SK-MEL-5 (cell line): ENCODE measurements around the gene GANC. TPM values are rescaled to one million over a fixed set of nuclear protein-coding genes. Genes with fewer than 3 reads are reported as not detected.

Experiments used
- DNase-seq: peaks from one replicate; pipeline ENCODE4 v3.0.0-alpha.2; 2016; ENCODE audit warnings: low read depth, low spot score
- in situ Hi-C: cut with HindIII; loops from 2 replicates; pipeline ENCODE4 v1.10.0; 2016; ENCODE audit warnings: low sequenced_read_pairs, high pct_unique_total_duplicates, low pct_unique_long_range_greater_than_20kb
- total RNA-seq: library from RNA; depleted of rRNA; stranded (reverse); fragments of >200 nt; shearing (Covaris generic); gene quantifications from 2 replicates; pipeline ENCODE4 v1.2.3, GENCODE V29; 2014; rRNA removed

The GANC gene
- total RNA-seq, 1 experiment from 2014 or later, result 19.3 TPM

GRCh38 chr15:42392309-42393024, 119.5 kb downstream of the GANC start:
- in situ Hi-C loops, result no loop called here
- DNase-seq, result peak; percentile 95

DNA sequence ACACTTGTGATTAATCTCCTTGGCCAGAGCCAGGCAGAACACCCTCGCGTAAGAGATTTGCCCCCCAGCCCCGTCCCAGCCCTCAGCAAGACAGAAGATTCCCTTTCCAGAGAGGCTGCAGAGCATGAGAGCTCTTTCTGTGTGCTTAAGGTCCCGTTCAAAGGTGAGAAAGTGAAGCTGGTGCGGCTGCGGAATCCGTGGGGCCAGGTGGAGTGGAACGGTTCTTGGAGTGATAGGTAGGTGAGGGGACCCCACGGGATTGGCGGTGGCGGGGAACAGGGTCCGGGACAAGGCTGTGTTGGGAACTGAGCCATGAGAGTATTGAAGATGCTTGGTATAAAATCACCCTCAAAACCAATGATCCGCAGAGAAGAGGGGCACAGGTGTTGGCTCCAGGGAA, 121.1 kb downstream of the GANC start:
- DNase-seq, result no peak
- in situ Hi-C loops, result no loop called here

GRCh38 chr15:42395838-42396237, 122.8 kb downstream of the GANC start:
- no peak for DNase-seq
- in situ Hi-C loops, result no loop called here

DNA sequence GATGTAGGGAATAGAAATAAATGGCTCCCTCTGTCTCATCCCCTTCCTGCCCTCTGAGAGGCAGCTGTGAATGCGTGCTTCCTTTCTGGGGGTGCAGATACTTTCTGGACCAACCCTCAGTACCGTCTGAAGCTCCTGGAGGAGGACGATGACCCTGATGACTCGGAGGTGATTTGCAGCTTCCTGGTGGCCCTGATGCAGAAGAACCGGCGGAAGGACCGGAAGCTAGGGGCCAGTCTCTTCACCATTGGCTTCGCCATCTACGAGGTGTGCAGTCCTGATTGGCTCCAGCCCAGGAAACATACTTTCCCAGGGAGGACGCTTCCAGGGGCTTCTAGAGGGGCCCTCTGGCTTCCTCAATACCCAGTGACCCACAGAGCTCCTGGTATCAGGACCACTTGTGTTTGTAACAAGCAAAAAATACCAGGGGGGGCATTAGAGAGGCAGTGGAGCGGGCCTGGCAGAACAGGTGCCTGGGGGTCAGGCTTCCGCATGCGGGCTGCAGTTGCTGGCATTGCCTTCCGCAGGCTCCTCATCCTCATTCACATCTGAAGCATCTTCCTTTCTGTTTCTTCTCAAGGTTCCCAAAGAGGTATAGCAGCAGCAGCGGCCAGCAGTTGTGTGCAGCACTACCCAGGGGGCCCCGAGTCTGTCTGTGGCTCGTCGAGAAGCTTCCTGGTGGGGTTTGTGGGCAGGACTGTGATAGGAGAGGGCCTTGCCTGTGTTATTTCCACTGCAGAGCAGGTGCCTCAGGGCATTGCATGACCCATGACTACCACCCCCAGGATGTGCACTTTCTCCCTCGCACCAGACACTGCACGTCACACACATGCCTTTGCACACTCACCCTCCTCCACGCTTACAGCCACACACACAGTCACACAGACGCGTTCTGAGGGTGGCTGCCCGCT, 128.8 kb downstream of the GANC start:
- in situ Hi-C loops, result no loop called here

DNA sequence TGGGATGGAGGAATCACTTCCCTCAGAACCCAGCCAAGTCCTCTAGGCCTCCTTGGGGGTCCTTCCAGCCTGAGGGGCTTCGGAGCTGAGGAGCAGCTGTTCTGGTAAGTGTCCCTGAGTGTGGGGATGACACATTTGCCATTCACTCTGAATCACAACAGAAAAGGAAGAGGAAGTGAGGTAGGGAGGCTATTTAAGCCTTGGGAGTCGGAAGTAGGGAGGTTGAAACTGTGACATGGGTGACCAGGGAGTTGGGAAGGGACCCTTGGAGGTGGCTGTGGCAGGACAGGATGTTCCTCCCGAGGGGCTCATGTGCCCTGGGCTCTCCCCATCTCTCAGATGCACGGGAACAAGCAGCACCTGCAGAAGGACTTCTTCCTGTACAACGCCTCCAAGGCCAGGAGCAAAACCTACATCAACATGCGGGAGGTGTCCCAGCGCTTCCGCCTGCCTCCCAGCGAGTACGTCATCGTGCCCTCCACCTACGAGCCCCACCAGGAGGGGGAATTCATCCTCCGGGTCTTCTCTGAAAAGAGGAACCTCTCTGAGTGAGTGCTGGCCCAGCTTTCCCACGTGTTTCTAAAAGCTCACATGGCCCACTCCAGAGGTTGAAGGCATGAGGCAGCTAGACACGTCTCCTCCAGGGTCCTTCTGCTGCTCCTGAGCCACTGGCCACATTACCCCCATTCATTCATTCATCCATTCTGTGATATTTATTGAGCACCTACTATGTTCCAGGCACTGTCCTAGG, 129.6 kb downstream of the GANC start:
- DNase-seq, result no peak
- in situ Hi-C loops, result no loop called here

More for the DNA sequence above, 128.8 kb downstream of the GANC start:
- no peak for DNase-seq

DNA sequence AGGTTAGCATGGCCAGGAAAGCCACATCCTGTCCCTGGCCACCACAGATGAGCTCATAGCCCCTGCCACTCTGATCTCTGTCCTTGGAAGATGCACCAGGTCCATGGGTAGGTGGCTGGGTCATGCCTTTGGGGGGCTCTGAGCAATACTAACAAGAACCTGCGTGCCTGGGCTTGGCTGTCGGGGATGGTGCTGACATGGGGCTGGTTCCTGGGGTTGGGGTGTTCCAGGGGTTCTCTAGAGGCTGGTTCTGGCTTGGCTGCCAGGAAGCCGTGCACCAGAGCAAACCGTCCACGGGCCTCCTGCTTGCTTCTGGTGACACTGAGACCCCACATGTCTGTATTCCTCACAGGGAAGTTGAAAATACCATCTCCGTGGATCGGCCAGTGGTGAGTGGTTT, 130.4 kb downstream of the GANC start:
- in situ Hi-C loops, result no loop called here
- no peak for DNase-seq

GRCh38 chr15:42404461-42405235, 131.6 kb downstream of the GANC start:
- in situ Hi-C loops, result no loop called here
- DNase-seq, result peak; percentile 99

- DNase-seq, result peak; percentile 42
- in situ Hi-C loops, result no loop called here
Measured at GRCh38 chr15:42405863-42406482, 133.0 kb downstream of the GANC start.

Other genes with a start within 250 kb of the GANC start
- not detected in 2 replicates for gene PLA2G4D, start 178.6 kb upstream of the GANC start, total RNA-seq
- not detected in 2 replicates for gene PLA2G4F, start 116.6 kb upstream of the GANC start, total RNA-seq
- gene VPS39, start 64.9 kb upstream of the GANC start, total RNA-seq, result 22.2 and 33.1 TPM in 2 replicates
- gene TMEM87A, start 232 bp downstream of the GANC start, total RNA-seq, result 80.2 and 83.2 TPM in 2 replicates
- gene CAPN3, start 86.3 kb downstream of the GANC start, total RNA-seq, result 640 and 659 TPM in 2 replicates
- gene ZNF106, start 217.9 kb downstream of the GANC start, total RNA-seq, result 173 and 184 TPM in 2 replicates
- gene SNAP23, start 222.4 kb downstream of the GANC start, total RNA-seq, result 62.8 and 68.8 TPM in 2 replicates